GM12892 (cell line): ENCODE data around the gene SRI.

Source experiments
- POLR2A ChIP-seq: IDR thresholded peaks from 2 replicates; pipeline ENCODE4 v1.6.1; 2011; ENCODE audit warnings: low read depth, low read length, control low read depth
- POLR2AphosphoS5 ChIP-seq: IDR thresholded peaks from 2 replicates; pipeline ENCODE4 v1.6.1; 2011; ENCODE audit warnings: low read depth, low read length, control low read depth

GRCh38 chr7:88172842-88173241, 47.0 kb downstream of the SRI start:
- TF ChIP-seq POLR2AphosphoS5 = no peak
- no peak for TF ChIP-seq POLR2A
